Progenitor cell of endocrine pancreas (in vitro differentiated cells): ENCODE data around the gene ANXA7. TPM values are rescaled to one million over a fixed set of nuclear protein-coding genes. Genes with fewer than 3 reads are reported as not detected.

Experiments used
- DNase-seq: peaks from one replicate; pipeline ENCODE4 v3.0.0; 2021; ENCODE audit warnings: low spot score; ENCODE audit not compliant: unreplicated experiment
- H3K27ac Mint-ChIP-seq: 2 replicates; pipeline ENCODE4 v1.8.0; 2021; ENCODE audit warnings: mild to moderate bottlenecking, moderate library complexity, mixed read lengths
- H3K27me3 Mint-ChIP-seq: 2 replicates; pipeline ENCODE4 v1.8.0; 2021; ENCODE audit warnings: mixed read lengths
- H3K36me3 Mint-ChIP-seq: 2 replicates; pipeline ENCODE4 v1.8.0; 2022; ENCODE audit warnings: mixed read lengths; ENCODE audit not compliant: insufficient read depth
- H3K4me1 Mint-ChIP-seq: 2 replicates; pipeline ENCODE4 v1.8.0; 2021; ENCODE audit warnings: low read depth, mixed read lengths
- H3K4me3 Mint-ChIP-seq: 2 replicates; pipeline ENCODE4 v1.8.0; 2021; ENCODE audit warnings: low read depth, mild to moderate bottlenecking, moderate library complexity, mixed read lengths
- H3K9me3 Mint-ChIP-seq: 2 replicates; pipeline ENCODE4 v1.8.0; 2021; ENCODE audit warnings: low read depth, mixed read lengths
- CTCF ChIP-seq: fragments of 200-600 bp; sonication (generic); IDR thresholded peaks from one replicate; pipeline ENCODE4 v1.5.0; 2021; ENCODE audit warnings: antibody characterized with exemption, mild to moderate bottlenecking; ENCODE audit not compliant: unreplicated experiment
- total RNA-seq: library from RNA; stranded (reverse); gene quantifications from 2 replicates; pipeline ENCODE4 v1.2.1, GENCODE V29; 2021

The ANXA7 gene
- total RNA-seq, 1 donor from 2014 or later = 58.9 TPM

GRCh38 chr10:73423309-73423708 is 9.5 kb upstream of the ANXA7 start:
- Mint-ChIP-seq H3K9me3 (no peaks in the 10 kb centered on the region), H3K4me3 (no peak overlapping the region), H3K4me1 (peaks cover 7% of the 10 kb centered on the region), H3K36me3 (peaks cover 28% of the 10 kb centered on the region), H3K27ac (no peak overlapping the region), H3K27me3 (no peaks in the 10 kb centered on the region)
- no peak for TF ChIP-seq CTCF
- DNase-seq = no peak

- Mint-ChIP-seq H3K4me3 (no peak overlapping the region), H3K9me3 (no peaks in the 10 kb centered on the region), H3K4me1 (peaks cover 22% of the 10 kb centered on the region), H3K27me3 (no peaks in the 10 kb centered on the region), H3K36me3 (peaks cover 1% of the 10 kb centered on the region), H3K27ac (no peak overlapping the region)
- TF ChIP-seq CTCF = no peak
- DNase-seq = no peak
Observed at GRCh38 chr10:73416571-73416970, 2.7 kb upstream of the ANXA7 start.

GRCh38 chr10:73414230-73414945 is 530 bp upstream of the ANXA7 start:
- H3K4me1 Mint-ChIP-seq = peaks cover 28% of the 10 kb centered on the region
- H3K27me3 Mint-ChIP-seq = no peaks in the 10 kb centered on the region
- H3K27ac Mint-ChIP-seq = peak overlapping the region; percentile 99
- peak overlapping the region; percentile 76 for H3K4me3 Mint-ChIP-seq
- DNase-seq = no peak
- no peaks in the 10 kb centered on the region for H3K9me3 Mint-ChIP-seq
- peak; percentile 17 for TF ChIP-seq CTCF
- peaks cover 5% of the 10 kb centered on the region for H3K36me3 Mint-ChIP-seq

- H3K4me1 Mint-ChIP-seq = peaks cover 26% of the 10 kb centered on the region
- no peak for DNase-seq
- H3K27ac Mint-ChIP-seq = peak overlapping the region; percentile 94
- H3K36me3 Mint-ChIP-seq = peaks cover 5% of the 10 kb centered on the region
- H3K9me3 Mint-ChIP-seq = no peaks in the 10 kb centered on the region
- peak overlapping the region; percentile 76 for H3K4me3 Mint-ChIP-seq
- TF ChIP-seq CTCF = no peak
- H3K27me3 Mint-ChIP-seq = no peaks in the 10 kb centered on the region
Observed at GRCh38 chr10:73413108-73413527, 740 bp downstream of the ANXA7 start.

GRCh38 chr10:73410897-73411296 is 3.0 kb downstream of the ANXA7 start:
- no peak for DNase-seq
- H3K9me3 Mint-ChIP-seq = no peaks in the 10 kb centered on the region
- no peak overlapping the region for H3K27ac Mint-ChIP-seq
- H3K36me3 Mint-ChIP-seq = peaks cover 6% of the 10 kb centered on the region
- no peak for TF ChIP-seq CTCF
- H3K27me3 Mint-ChIP-seq = no peaks in the 10 kb centered on the region
- H3K4me1 Mint-ChIP-seq = peaks cover 30% of the 10 kb centered on the region
- no peak overlapping the region for H3K4me3 Mint-ChIP-seq
